Spleen (tissue), 7 donors: Measurements from ENCODE around the gene SH3D19.
"Not testable (repeated sequence)": the region's sequence is repeated elsewhere in the genome, so short reads cannot be mapped to it uniquely, and the experiment has no call there.

Experiments used
- CTCF ChIP-seq, 11 experiments: fragments of 200-600 bp in 7 of 11; fragments of 450-650 bp in 4 of 11; sonication (generic) in 4 of 11; IDR thresholded peaks in 8 of 11; conservative IDR thresholded peaks in 3 of 11; 1 replicate in 7 of 11; 2 replicates in 4 of 11; pipeline versions ENCODE4 v1.4.0 to v1.8.0; 2016 to 2021; ENCODE audit warnings: antibody characterized with exemption in 11 of 11, inconsistent platforms in 4 of 11, mild to moderate bottlenecking in 1 of 11
- POLR2A ChIP-seq, 3 donors: fragments of 450-650 bp; IDR thresholded peaks; one replicate each; pipeline ENCODE4 v1.5.1; 2017; ENCODE audit warnings: antibody characterized with exemption in 3 of 3, mild to moderate bottlenecking in 1 of 3
- POLR2AphosphoS5 ChIP-seq, 3 donors: sonication (generic); formaldehyde crosslinking; IDR thresholded peaks; one replicate each; pipeline ENCODE4 v1.5.1; 2017; ENCODE audit warnings: antibody characterized with exemption in 3 of 3
- donor health status: DM: no; HTN: no; CAD: no; lungs with moderate emphysema.
- donor health status: DM: no; HTN: no; CAD: no.
- donor health status: DM: no; HTN: no; CAD: no.

- TF ChIP-seq CTCF (IDR thresholded peaks at IDR 0.05 in 8 of 11, conservative IDR thresholded peaks at IDR 0.05 in 3 of 11); POLR2A (IDR thresholded peaks at IDR 0.05); POLR2AphosphoS5 (IDR thresholded peaks at IDR 0.05): not testable (repeated sequence)
Observed at GRCh38 chr4:151235373-151235772, 90.0 kb downstream of the SH3D19 start.
